NCI-H510A (cell line): Measurements from ENCODE around the gene QARS1.

Source experiments
- DNase-seq: peaks from one replicate; lab custom pipeline; 2025; lab: John Stamatoyannopoulos, UW

QARS1 gene

DNA sequence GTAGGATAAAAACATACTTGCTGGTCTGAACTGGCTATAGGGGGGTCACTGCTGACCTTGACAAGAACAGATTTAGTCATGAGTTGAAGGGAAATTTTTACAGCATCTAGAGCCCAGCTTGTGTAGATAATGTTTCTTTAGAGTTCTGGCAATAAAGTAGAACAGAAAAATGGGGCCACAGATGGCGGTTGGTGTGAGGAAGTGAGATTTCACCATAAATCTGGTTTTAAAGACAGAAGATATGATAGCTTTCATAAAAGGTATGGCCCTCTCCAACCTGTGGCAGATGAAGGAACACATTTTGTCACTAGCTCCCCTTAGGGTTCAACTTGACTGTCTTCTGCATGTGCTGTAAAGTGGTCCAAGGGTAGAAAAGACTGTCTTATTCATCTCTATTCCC is 51.0 kb downstream of the QARS1 start:
- DNase-seq: no peak
